Activated naive CD8-positive, alpha-beta T cell (primary cell): ENCODE measurements around the gene MORN1.

Experiments used
- H3K27ac Mint-ChIP-seq: one replicate; pipeline ENCODE4 v1.8.0; 2021; ENCODE audit warnings: mixed read lengths
- H3K27me3 Mint-ChIP-seq: one replicate; pipeline ENCODE4 v1.8.0; 2021; ENCODE audit warnings: mixed read lengths
- H3K36me3 Mint-ChIP-seq: one replicate; pipeline ENCODE4 v1.8.0; 2021; ENCODE audit warnings: mixed read lengths
- H3K4me1 Mint-ChIP-seq: one replicate; pipeline ENCODE4 v1.8.0; 2021; ENCODE audit warnings: low read depth, mixed read lengths
- H3K4me3 Mint-ChIP-seq: one replicate; pipeline ENCODE4 v1.8.0; 2021; ENCODE audit warnings: mild to moderate bottlenecking, mixed read lengths
- H3K9me3 Mint-ChIP-seq: one replicate; pipeline ENCODE4 v1.8.0; 2021; ENCODE audit warnings: low read depth, mixed read lengths

Gene MORN1

DNA sequence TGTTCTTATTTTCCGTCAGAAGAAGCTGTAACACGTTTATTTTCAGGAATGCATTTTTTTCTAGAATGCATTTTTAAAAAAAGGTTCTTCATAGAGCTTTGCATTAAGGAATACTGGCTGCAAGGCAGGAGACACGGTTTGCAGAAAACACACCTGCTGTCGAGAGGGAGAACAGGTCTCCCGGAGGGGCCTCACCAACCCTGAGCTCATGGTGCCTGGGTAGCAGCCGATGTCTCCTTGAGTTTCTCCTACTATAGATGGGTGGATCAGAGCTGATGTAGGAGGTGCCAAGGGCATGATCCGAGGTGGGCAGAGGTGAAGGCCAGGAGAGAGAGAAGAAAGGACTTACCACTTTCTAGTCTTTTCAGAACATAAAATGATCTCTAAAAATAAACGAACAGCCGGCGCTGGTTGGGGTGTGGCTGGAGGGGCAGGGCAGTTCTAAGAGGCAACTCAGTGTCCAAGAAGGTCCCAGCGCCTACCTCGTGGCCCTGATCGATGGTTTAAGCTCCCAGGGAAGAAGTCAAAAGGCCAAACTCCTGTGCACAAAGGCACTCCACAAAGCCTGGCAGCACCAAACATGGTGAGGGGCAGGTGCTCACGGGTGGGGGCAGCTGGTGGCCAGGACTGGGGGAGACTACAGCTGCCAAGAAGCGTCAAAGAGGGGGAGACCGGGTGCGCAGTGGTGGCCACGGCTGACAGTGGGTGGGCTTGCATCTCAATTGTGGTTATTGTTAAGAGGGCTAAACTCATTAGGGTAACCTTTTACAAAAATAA is 12.2 kb downstream of the MORN1 start:
- H3K4me3 Mint-ChIP-seq: no peak overlapping the region
- H3K4me1 Mint-ChIP-seq: no peaks in the 10 kb centered on the region
- H3K9me3 Mint-ChIP-seq: no peaks in the 10 kb centered on the region
- H3K36me3 Mint-ChIP-seq: no peaks in the 10 kb centered on the region
- no peaks in the 10 kb centered on the region for H3K27me3 Mint-ChIP-seq
- H3K27ac Mint-ChIP-seq: no peak overlapping the region

DNA sequence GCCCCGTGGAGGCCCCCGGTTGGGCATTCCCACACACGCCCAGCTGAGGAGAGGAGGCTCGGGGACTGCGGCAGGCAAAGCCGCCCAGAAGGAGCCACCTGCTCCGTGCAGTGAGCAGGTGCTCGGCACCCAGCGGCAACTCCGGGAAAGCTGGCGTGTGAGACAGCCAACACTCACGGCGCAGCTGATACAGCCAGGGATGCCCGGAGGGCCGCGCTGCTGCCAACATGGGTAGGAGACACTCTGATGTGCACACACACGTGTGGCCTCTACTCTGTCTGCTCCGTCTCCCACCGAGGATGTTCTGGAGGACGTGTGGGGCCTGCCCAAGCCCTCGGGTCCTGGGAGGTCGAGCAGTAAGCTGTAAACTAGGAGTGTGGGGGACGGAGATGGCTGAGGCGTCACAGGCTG is 12.9 kb downstream of the MORN1 start:
- no peaks in the 10 kb centered on the region for H3K36me3 Mint-ChIP-seq
- no peak overlapping the region for H3K27ac Mint-ChIP-seq
- no peak overlapping the region for H3K4me3 Mint-ChIP-seq
- H3K27me3 Mint-ChIP-seq: no peaks in the 10 kb centered on the region
- no peaks in the 10 kb centered on the region for H3K4me1 Mint-ChIP-seq
- H3K9me3 Mint-ChIP-seq: no peaks in the 10 kb centered on the region

DNA sequence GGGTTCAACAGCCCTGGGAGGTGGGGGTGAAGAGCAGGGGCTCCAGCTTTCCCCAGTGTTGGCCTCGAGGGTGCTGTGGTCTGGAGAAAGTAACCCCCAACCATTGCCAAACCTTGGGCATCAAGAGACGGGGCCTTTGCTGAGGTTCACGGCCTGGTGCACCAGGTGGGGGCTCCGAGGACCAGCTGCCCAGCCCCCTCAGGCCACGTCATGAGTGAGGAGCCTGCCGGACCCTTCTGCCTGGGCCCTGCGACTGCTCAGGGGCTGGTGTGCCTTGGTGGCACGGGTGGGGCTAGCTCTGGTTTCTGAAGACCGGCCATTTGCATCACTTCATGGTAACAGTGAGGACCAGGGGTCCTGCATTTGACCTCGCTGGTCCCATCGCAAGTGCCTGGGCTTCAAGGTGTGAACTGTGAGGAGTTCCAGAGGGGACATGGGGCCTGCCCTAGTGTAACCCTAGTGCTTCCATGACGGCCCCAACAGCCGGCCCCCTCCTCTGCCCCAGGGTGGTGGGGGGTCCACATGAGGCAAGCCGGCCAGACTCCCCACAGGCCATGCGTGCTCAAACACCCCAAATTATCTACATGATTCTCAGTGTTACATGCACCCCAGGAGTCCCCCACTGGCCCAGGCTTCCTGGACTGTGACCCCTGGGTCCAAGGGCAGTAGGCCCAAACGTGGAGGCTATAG is 13.5 kb downstream of the MORN1 start:
- H3K4me3 Mint-ChIP-seq: no peak overlapping the region
- H3K27ac Mint-ChIP-seq: no peak overlapping the region
- H3K36me3 Mint-ChIP-seq: no peaks in the 10 kb centered on the region
- H3K4me1 Mint-ChIP-seq: no peaks in the 10 kb centered on the region
- no peaks in the 10 kb centered on the region for H3K27me3 Mint-ChIP-seq
- no peaks in the 10 kb centered on the region for H3K9me3 Mint-ChIP-seq

DNA sequence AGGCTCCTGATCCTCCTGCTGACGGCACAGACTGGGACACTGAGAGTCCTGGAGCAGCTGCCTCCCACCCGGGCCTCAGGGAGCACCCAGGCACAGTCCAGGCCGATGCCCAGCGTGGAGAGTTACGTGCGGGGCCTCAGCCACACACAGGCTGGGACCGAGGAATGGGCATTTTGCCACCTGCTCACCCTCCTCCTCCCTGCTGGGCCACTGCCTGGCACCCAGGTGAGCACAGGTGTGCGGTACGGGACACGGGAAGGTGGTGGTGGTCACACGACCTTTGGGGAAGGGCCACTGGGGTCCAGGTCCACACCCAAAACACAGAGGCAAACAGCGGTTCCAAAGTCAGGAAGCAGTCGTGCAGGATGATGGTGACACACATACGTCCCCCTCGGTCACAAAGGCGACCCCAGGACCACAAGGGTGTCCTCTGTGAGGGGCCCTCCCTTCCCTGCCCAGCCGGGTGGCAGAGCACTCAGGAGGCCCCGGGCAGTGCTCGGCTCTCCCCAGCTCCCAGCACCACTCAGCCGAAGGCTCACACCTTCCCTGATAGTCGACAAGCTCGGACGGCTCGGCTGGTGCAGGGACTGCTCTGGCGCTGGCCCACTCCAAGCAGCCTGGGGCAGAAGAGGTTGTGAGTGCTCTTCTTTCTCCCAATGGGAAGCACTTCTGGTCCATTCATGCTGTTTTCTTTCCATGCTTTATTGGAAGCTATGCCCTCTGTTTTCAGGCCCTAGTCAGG is 14.3 kb downstream of the MORN1 start:
- Mint-ChIP-seq H3K9me3 (no peaks in the 10 kb centered on the region), H3K4me1 (no peaks in the 10 kb centered on the region), H3K36me3 (no peaks in the 10 kb centered on the region), H3K4me3 (no peak overlapping the region), H3K27me3 (no peaks in the 10 kb centered on the region), H3K27ac (no peak overlapping the region)

DNA sequence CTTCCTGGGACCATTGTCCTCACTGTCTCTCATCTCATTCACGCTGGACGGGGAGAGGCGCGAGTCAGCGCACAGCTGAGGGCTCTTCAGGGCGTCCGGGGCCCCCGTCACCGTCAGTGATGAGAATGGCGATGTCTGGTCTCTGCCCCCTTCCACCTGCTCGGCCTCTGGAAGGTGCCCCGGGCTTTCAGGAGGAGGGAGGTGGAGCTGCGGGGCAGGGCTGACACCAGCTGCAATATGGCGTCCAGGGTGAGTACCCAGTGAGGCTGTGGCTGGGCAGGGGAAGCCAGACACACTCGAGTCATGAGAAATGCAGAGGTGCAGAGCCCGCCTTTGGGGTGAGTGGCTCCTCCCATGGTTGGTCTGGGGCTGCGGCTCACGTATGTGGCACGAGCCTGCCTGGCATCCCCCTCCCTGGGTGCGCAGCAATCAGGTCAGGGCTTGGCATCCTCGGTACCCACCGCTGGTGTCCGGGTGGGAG is 15.1 kb downstream of the MORN1 start:
- Mint-ChIP-seq H3K4me3 (no peak overlapping the region), H3K27ac (no peak overlapping the region)

DNA sequence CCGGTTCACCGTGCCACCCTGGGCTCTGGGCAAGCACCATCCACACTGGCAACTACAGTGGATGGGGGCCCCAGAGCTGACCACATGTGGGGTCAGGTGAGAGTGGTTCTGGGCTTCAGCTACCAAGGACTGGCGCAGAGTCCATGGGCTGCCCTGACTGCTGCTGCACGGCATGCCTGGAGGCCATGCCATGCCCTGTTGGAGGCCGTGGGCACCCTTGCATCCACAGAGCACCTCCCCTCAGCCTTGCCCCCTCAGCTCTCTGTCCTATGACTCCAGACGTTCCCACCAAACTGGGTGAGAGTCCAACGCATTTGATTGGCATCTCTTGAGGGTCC is 15.5 kb downstream of the MORN1 start:
- Mint-ChIP-seq H3K4me3 (no peak overlapping the region), H3K36me3 (no peaks in the 10 kb centered on the region), H3K4me1 (no peaks in the 10 kb centered on the region), H3K27me3 (no peaks in the 10 kb centered on the region), H3K9me3 (no peaks in the 10 kb centered on the region), H3K27ac (no peak overlapping the region)

More for the DNA sequence above, 15.1 kb downstream of the MORN1 start:
- Mint-ChIP-seq H3K9me3 (no peaks in the 10 kb centered on the region), H3K4me1 (no peaks in the 10 kb centered on the region), H3K27me3 (no peaks in the 10 kb centered on the region), H3K36me3 (no peaks in the 10 kb centered on the region)

DNA sequence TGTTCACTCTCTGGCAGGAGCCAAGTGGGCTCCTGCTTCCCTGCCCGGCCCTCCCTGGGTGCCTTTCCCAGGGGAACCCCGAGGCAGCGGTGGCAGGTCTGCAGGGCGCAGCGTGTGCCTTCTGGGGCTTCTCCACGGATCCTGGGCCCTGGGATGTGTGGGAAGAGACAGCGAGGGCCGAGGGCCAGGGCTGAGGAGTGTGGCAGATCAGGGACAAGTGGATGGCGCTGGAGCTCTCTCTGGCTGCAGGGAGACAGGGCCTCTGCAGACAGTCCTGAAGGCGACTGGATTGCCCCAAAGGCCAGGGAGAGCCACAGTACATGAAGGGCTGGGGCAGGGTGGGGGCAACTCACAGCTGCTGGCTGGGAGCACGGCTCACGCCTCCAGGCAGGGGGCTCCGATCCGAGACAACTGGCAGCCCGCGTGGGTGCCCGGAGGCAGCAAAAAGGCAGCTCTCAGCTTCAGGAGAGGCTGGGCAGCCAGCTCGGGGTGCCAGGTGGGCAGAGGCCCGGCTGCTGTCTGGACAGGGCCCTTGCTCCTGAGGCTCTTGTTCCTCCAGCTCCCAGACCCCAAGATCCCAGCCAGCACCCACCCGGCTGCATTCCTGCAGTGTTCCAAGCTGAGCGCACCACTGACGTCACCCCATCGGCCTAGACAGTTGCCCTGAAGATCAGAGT is 16.0 kb downstream of the MORN1 start:
- Mint-ChIP-seq H3K4me1 (no peaks in the 10 kb centered on the region), H3K27ac (no peak overlapping the region), H3K4me3 (no peak overlapping the region), H3K27me3 (no peaks in the 10 kb centered on the region), H3K9me3 (no peaks in the 10 kb centered on the region), H3K36me3 (no peaks in the 10 kb centered on the region)

DNA sequence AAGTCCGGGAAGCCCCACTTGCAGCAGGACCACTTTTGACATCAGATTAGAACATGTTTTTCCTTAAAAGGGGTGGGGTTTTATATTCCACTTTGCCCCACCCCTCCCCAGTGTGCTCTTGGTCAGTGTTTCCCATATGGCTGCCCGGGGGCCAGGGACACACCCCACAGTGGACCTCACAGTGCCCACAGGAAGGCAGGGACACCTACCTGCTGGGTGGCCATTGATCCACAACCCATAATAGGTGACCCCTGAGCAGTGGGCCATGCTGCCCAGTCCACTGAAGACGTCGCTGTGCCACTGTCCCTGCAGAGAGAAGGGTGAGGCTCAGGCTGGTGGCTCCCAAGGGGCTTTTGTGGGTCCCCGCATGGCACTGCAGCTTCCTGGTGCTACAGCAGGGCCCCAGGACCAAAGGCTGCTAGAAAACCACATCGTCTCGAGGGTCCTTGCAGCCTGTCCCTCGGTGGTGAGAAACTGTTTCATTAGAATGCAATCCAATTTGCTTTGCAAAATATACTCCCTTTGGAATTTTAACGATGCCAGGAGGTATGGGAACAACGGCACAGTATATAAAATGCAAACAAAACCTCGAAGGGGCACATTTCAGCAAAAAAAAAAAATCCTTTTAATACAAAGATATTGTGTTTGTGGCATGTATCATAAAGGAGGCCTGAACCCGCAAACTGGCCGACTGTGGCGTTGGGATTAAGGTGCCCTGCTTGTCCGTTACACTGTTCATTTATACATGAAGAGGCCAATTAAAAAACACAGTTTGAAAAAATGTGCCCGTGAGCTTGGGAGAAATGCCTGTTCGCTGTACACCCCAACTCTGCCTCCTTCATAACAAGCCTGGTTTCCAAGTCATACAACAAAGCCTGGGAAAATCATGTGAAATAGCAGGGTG is 16.9 kb downstream of the MORN1 start:
- Mint-ChIP-seq H3K27ac (no peak overlapping the region), H3K36me3 (peaks cover 5% of the 10 kb centered on the region), H3K27me3 (no peaks in the 10 kb centered on the region), H3K9me3 (no peaks in the 10 kb centered on the region), H3K4me1 (no peaks in the 10 kb centered on the region), H3K4me3 (no peak overlapping the region)

DNA sequence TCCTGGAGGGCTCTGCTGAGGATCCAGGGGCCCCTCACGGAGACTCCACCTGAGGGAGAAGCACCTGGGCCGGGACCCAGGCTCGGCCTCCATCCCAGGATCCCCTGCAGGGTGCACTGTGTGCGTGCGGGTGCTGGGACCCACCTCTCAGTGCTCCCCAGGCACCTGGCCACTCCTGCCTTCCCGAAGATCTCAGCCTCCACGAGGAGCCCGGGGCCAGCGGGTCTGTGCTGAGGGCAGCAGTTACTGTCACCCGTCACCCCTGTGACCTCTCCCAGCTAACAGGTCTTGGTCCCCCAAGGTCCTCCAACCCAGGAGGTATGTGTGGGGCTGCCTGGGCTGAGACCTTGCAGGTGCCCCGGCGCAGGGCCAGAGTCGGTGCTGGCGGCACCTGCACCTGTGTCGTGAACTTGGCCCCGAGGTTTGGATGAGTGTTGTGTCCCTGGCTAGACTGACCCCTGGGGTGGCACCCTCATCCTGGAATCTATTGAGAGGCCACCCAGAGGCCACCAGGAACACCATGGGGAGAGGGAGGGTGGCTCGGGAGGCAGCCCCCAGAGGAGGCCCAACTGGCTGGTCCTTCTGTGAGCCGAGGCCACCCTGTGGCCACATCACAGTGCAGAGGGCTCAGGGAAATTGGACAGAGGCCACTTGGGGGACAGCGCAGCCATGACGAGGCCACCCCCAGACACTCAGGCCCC is 17.7 kb downstream of the MORN1 start:
- no peaks in the 10 kb centered on the region for H3K4me1 Mint-ChIP-seq
- no peak overlapping the region for H3K27ac Mint-ChIP-seq
- no peaks in the 10 kb centered on the region for H3K9me3 Mint-ChIP-seq
- no peaks in the 10 kb centered on the region for H3K27me3 Mint-ChIP-seq
- H3K36me3 Mint-ChIP-seq: peaks cover 5% of the 10 kb centered on the region
- H3K4me3 Mint-ChIP-seq: no peak overlapping the region

DNA sequence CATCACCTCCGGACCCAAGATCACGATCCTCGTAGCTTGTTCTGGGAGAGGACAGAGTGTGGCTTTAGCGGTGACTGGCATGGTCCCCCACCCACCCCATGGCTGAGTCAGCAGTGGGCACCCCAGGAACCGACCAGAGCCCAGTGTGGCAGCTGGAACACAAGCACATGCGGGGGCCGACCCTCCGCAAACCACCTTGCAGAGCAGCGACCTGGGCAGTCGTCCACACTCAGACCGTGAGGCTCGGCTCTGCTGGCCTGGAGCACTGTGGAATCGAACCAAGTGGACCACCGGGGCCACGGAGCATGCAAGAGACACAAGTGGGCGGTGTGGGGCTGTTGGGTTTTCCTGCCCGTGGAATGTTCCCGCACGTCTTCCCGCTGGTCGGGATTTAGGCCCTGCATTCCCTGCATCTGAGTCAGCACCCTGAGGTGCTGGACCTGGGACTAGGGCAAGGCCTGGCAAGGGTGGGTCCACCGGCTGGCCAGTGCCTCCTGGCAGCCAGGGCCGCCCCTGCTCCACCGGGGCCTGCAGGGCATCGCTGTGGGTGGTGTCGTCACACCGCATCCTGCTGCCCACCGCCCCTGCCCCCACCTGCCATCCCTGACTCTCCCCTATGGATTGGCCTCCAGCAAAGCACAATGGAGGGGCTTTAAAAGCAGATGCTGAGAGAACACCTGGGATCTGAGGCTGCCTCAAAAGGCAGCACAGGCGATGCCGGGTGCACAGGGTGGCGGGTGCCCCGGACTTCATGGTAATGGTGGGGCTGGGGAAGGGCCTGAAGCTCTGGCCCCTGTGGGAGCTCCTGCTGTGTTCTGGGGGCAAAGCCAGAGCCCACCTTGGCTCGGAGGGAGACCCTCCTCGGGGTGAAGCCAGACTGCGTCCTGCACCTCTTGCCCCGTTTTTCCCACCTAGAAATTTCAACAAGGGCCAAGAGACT is 18.5 kb downstream of the MORN1 start:
- no peak overlapping the region for H3K4me3 Mint-ChIP-seq
- H3K27ac Mint-ChIP-seq: no peak overlapping the region

DNA sequence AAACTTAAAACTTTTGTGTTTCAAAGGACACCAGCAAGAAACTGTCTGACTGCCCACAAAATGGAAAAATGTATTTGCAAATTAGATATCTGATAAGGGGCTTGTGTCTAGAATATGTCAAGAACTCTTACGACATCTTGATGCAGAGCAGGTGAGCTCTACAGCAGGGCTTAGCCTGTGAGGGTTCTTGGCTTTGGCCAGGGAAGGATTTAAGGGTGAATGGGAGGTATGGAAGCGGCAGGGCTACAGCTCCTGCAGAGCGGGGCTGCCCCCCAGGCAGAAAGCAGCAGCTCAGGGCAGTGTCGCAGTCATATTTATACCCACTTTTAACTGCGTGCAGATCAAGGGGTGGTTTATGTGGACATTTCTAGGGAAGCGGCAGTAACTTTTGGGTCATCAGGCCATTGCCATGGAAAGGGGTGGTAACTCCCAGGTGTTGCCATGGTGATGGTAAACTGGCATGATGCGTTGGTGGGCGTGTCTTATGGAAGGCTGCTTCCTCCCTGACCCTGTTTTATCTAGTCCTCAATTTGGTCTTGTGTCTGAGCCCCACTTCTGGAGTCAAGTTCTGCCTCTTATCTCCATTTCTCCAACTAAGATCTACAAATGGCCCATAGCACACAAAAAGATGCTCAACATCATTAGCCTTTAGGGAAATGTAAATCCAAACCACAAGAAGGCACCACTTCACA is 23.2 kb downstream of the MORN1 start:
- Mint-ChIP-seq H3K4me1 (no peaks in the 10 kb centered on the region), H3K27ac (no peak overlapping the region), H3K4me3 (no peak overlapping the region), H3K9me3 (peaks cover 5% of the 10 kb centered on the region), H3K36me3 (peaks cover 9% of the 10 kb centered on the region), H3K27me3 (no peaks in the 10 kb centered on the region)

More for the DNA sequence above, 18.5 kb downstream of the MORN1 start:
- H3K36me3 Mint-ChIP-seq: peaks cover 5% of the 10 kb centered on the region
- no peaks in the 10 kb centered on the region for H3K9me3 Mint-ChIP-seq
- H3K4me1 Mint-ChIP-seq: no peaks in the 10 kb centered on the region
- no peaks in the 10 kb centered on the region for H3K27me3 Mint-ChIP-seq

DNA sequence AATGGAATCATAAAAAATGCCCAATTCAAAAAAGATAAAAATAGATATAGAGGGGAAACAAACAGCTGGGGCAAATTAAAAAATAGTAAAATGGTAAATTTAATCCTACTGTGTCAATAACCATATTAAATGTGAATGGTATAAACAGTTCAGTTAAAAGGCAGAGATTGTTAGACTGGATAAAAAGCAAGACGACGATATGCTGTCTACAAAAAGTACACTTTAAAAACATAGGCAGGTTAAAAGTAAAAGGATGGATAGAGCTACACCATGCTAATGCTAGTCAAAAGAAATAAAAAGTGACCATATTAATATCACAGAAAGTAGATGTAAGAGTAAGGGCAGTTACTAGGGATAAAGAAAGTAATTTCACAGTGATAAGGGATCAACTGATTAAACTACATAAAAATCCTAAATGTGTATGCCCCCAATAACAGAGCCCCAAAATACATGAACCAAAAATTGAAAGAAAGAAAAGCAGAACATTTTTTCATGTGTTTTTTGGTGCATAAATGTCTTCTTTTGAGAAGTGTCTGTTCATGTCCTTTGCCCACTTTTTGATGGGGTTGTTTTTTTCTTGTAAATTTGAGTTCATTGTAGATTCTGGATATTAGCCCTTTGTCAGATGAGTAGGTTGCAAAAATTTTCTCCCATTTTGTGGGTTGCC is 27.4 kb downstream of the MORN1 start:
- H3K36me3 Mint-ChIP-seq: peaks cover 13% of the 10 kb centered on the region
- no peaks in the 10 kb centered on the region for H3K4me1 Mint-ChIP-seq
- H3K9me3 Mint-ChIP-seq: peaks cover 5% of the 10 kb centered on the region
- no peak overlapping the region for H3K27ac Mint-ChIP-seq
- no peaks in the 10 kb centered on the region for H3K27me3 Mint-ChIP-seq
- H3K4me3 Mint-ChIP-seq: no peak overlapping the region
